ENCODE measurements around the gene BLTP3B.

The BLTP3B gene

DNA sequence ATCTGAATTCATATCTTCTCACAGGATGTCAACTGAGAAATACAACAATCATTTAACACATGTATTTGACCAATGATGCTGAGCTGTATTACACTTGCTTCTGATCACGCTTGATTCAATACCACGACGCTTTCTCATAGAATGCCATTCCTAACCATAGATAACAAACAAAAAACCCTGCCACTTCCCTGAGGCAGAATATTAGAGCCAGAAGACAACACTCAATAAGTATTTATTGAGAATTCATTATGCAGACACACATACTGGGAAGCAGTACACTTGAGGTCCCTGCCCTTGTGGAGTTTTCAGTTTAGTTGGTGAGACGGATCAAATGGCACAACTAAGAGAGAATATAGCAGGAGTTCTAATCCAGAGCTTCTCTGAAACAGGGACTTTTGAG, 32.4 kb downstream of the BLTP3B start:
- no peak for DNase-seq (ENCODE audit: low spot score)

DNA sequence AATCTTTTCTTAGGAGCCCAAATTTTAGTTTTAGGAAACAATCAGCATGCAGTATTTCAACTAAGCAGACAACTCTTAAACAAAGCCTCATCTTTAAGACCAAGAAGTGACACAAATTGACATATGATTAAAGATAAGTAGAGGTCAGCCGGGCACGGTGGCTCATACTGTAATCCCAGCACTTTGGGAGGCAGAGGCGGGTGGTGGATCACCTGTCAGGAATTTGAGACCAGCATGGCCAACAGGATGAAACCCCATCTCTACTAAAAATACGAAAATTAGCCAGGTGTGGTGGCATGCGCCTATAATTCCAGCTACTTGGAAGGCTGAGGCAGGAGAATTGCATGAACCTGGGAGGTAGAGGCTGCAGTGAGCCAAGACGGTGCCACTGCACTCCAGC, 35.8 kb downstream of the BLTP3B start:
- DNase-seq (ENCODE audit: low spot score), result no peak

DNA sequence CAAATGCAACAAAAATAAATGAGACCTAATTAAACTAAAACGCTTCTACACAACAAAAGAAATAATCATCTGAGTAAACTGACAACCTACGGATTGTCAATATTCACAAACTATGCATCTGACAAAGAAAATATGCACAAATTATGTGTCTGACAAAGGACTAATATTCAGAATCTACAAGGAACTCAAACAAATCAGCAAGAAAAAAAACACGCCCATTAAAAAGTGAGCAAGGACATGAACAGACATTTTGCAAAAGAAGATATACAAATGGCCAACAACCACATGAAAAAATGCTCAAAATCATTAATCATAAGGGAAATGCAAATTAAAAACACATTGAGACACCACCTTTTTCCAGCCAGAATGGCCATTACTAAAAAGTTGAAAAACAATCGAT, 37.0 kb downstream of the BLTP3B start:
- no peak for DNase-seq (ENCODE audit: low spot score)

DNA sequence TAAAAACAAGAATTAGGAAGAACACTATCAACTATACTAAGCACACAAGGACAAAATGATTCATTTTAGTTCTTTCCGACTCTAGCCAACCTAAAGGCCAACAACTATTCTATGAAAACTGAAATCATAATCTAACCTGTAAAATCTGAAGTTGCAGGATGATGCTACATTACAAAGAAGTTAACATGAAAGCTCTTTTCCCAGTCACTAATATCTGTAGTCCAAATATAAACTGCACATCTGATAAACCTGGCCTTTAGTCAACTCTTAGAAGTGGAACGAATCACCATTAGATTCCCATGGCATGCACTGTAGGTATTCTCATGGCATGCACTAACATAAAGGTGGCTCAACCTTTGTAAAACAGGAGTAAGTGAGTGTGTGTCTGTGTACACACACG, 41.7 kb downstream of the BLTP3B start:
- no peak for DNase-seq (ENCODE audit: low spot score)

All from LoVo (cell line).